ENCODE measurements around the gene ROBO3.

DNA sequence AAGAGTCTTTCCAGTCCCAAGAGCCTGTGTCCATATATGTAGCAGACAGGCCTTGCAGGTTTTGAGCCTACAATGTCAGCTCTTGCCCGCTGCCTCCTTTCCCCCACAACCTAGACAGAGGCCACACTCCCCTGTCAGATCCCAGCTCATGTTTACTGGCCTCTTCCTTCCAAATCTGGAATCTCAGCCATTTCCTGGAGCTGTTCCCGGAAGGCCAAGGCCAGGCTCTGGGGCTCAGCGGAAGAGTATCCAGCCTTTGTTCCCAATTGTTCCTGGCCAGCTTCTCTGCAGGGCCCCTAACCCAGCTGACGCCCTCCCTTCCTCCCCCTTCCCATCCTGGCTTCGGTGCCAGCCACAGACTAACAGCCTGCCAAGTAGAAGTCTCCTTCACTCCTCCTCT, 33.5 kb downstream of the ROBO3 start:
- TF ChIP-seq, protein P1, sequence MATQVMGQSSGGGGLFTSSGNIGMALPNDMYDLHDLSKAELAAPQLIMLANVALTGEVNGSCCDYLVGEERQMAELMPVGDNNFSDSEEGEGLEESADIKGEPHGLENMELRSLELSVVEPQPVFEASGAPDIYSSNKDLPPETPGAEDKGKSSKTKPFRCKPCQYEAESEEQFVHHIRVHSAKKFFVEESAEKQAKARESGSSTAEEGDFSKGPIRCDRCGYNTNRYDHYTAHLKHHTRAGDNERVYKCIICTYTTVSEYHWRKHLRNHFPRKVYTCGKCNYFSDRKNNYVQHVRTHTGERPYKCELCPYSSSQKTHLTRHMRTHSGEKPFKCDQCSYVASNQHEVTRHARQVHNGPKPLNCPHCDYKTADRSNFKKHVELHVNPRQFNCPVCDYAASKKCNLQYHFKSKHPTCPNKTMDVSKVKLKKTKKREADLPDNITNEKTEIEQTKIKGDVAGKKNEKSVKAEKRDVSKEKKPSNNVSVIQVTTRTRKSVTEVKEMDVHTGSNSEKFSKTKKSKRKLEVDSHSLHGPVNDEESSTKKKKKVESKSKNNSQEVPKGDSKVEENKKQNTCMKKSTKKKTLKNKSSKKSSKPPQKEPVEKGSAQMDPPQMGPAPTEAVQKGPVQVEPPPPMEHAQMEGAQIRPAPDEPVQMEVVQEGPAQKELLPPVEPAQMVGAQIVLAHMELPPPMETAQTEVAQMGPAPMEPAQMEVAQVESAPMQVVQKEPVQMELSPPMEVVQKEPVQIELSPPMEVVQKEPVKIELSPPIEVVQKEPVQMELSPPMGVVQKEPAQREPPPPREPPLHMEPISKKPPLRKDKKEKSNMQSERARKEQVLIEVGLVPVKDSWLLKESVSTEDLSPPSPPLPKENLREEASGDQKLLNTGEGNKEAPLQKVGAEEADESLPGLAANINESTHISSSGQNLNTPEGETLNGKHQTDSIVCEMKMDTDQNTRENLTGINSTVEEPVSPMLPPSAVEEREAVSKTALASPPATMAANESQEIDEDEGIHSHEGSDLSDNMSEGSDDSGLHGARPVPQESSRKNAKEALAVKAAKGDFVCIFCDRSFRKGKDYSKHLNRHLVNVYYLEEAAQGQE (IDR thresholded peaks at IDR 0.05; ENCODE audit: insufficient read depth in 1 of 2, low read depth in 2 of 2, low read length in 2 of 2): peak in 1 of 2 experiments; percentile 80; a peak in 2 of 4 replicates
- TF ChIP-seq SIN3A (IDR thresholded peaks at IDR 0.05; ENCODE audit: borderline replicate concordance, insufficient read depth, low read length) (no peak; the same call in 1 of the 2 replicates), TAF1 (IDR thresholded peaks at IDR 0.05; ENCODE audit: borderline replicate concordance, insufficient read depth, low read length) (peak; percentile 56; the same call in 1 of the 2 replicates), POLR2AphosphoS5 (IDR thresholded peaks at IDR 0.05; ENCODE audit: low read depth, low read length) (peak; percentile 43; the same call in 1 of the 2 replicates), FOXP2 (optimal IDR thresholded peaks at IDR 0.05; ENCODE audit: borderline replicate concordance, extremely low read depth, extremely low read length, insufficient read depth) (peak; percentile 68)
